GM12878 (cell line): ENCODE measurements around the gene LYL1. TPM values are rescaled to one million over a fixed set of nuclear protein-coding genes. Genes with fewer than 3 reads are reported as not detected.

ENCODE experiments used
- ATAC-seq: fragments of 200-7000 bp; cut with Tn5 transposase; 3 replicates; pipeline ENCODE4 v1.9.1; 2020; ENCODE audit warnings: mild to moderate bottlenecking, moderate library complexity
- BruUV-seq: library from RNA; stranded (reverse); fragments of 400-500 nt; replicated peaks from 2 replicates; lab custom pipeline; 2021; lab: Mats Ljungman, UMichigan
- CTCF ChIA-PET: fragments of 300-600 bp; sonication (Branson Sonifier 250); formaldehyde crosslinking; extraction: SDS; loops from one replicate; lab custom pipeline; 2021; ENCODE audit warnings: inconsistent platforms; lab: Yijun Ruan, JAX
- POLR2A ChIA-PET: fragments of 350-600 bp; formaldehyde crosslinking; extraction: SDS; loops from one replicate; lab custom pipeline; 2021; ENCODE audit warnings: inconsistent platforms; lab: Charles Lee
- RAD21 ChIA-PET: fragments of 300-600 bp; sonication (Branson Sonifier 250); formaldehyde crosslinking; loops from one replicate; lab custom pipeline; 2023; ENCODE audit warnings: antibody characterized with exemption; ENCODE audit not compliant: unreplicated experiment; lab: Charles Lee
- SMC1A ChIA-PET: fragments of 300-600 bp; sonication (Branson Sonifier 250); formaldehyde crosslinking; loops from one replicate; lab custom pipeline; 2023; ENCODE audit not compliant: unreplicated experiment, uncharacterized antibody; lab: Charles Lee
- DNase-seq: peaks from one replicate; pipeline ENCODE4 v3.0.0-alpha.2; 2011; ENCODE audit warnings: low read depth, low spot score
- FAIRE-seq: peaks from 3 replicates; lab custom pipeline; 2011; peaks lifted over from hg19 to GRCh38; lab: Jason Lieb, UNC
- H2AFZ ChIP-seq: 2 replicates; pipeline ENCODE4 v1.6.0; 2011; ENCODE audit warnings: low read depth, low read length, control low read depth; ENCODE audit not compliant: control insufficient read depth
- H3K27ac ChIP-seq: 2 replicates; pipeline ENCODE4 v1.5.1; 2011; ENCODE audit warnings: control low read depth; ENCODE audit not compliant: control insufficient read depth, insufficient read depth
- H3K27me3 ChIP-seq, 2 experiments: replicated peaks in 1 of 2; 2 replicates each; pipeline versions ENCODE4 v1.6.0 to v1.6.1; 2011; ENCODE audit warnings: low read length in 1 of 2; ENCODE audit not compliant: control insufficient read depth in 2 of 2, insufficient read depth in 2 of 2
- H3K36me3 ChIP-seq, 2 experiments: 2 replicates each; pipeline ENCODE4 v1.5.1; 2011; ENCODE audit warnings: low read length in 1 of 2; ENCODE audit not compliant: control insufficient read depth in 2 of 2, insufficient read depth in 2 of 2
- H3K4me1 ChIP-seq: 2 replicates; pipeline ENCODE4 v1.6.1; 2011; ENCODE audit warnings: mild to moderate bottlenecking, low read length, moderate library complexity, mixed read lengths; ENCODE audit not compliant: control insufficient read depth, insufficient read depth
- H3K4me2 ChIP-seq: 2 replicates; pipeline ENCODE4 v1.6.0; 2011; ENCODE audit warnings: control low read depth; ENCODE audit not compliant: control insufficient read depth, insufficient read depth
- H3K4me3 ChIP-seq: fragments of 200-600 bp; sonication (generic); 2 replicates; pipeline ENCODE4 v1.5.1; 2016
- H3K79me2 ChIP-seq: 2 replicates; pipeline ENCODE4 v1.6.0; 2011; ENCODE audit warnings: low read length; ENCODE audit not compliant: control insufficient read depth, insufficient read depth
- H3K9ac ChIP-seq: 2 replicates; pipeline ENCODE4 v1.8.0; 2011; ENCODE audit warnings: low read length, control low read depth, mixed read lengths; ENCODE audit not compliant: control insufficient read depth, insufficient read depth
- H3K9me3 ChIP-seq: replicated peaks from 3 replicates; pipeline ENCODE4 v1.5.1; 2011; ENCODE audit warnings: mild to moderate bottlenecking, low read length; ENCODE audit not compliant: control insufficient read depth, insufficient read depth
- H4K20me1 ChIP-seq: 2 replicates; pipeline ENCODE4 v1.6.0; 2011; ENCODE audit not compliant: control insufficient read depth, insufficient read depth
- BACH1 ChIP-seq: fragments of 450-650 bp; IDR thresholded peaks from 2 replicates; pipeline ENCODE4 v1.6.1; 2017; ENCODE audit warnings: mild to moderate bottlenecking, borderline replicate concordance
- BHLHE40 ChIP-seq, 2 experiments: fragments of 450-650 bp in 1 of 2; IDR thresholded peaks; 2 replicates each; pipeline ENCODE4 v1.6.1; 2011 to 2017; ENCODE audit warnings: low read depth in 2 of 2, borderline replicate concordance in 1 of 2, improper control_type of control experiment in 1 of 2, low read length in 1 of 2, mild to moderate bottlenecking in 1 of 2
- CUX1 ChIP-seq: IDR thresholded peaks from 2 replicates; pipeline ENCODE4 v1.6.1; 2012; ENCODE audit warnings: improper control_type of control experiment, low read depth, low read length; ENCODE audit not compliant: insufficient replicate concordance
- FOS ChIP-seq: IDR thresholded peaks from 3 replicates; pipeline ENCODE4 v1.6.1; 2011; ENCODE audit warnings: borderline replicate concordance; ENCODE audit not compliant: insufficient read length; ENCODE audit errors: extremely low read depth
- JUND ChIP-seq: IDR thresholded peaks from 2 replicates; pipeline ENCODE4 v1.6.1; 2012; ENCODE audit warnings: low read depth, mild to moderate bottlenecking, low read length, improper control_type of control experiment, moderate library complexity
- LARP7 ChIP-seq: fragments of 450-650 bp; IDR thresholded peaks from 2 replicates; pipeline ENCODE4 v1.6.1; 2017; ENCODE audit warnings: mild to moderate bottlenecking
- MXI1 ChIP-seq: fragments of 150-350 bp; IDR thresholded peaks from 2 replicates; pipeline ENCODE4 v1.6.1; 2011; ENCODE audit warnings: low read depth, mild to moderate bottlenecking, inconsistent platforms, low read length, improper control_type of control experiment
- NR2C2 ChIP-seq: IDR thresholded peaks from 2 replicates; pipeline ENCODE4 v1.6.1; 2011; ENCODE audit warnings: borderline replicate concordance, low read depth; ENCODE audit not compliant: control insufficient read depth, insufficient read length
- POLR2AphosphoS5 ChIP-seq: IDR thresholded peaks from 2 replicates; pipeline ENCODE4 v1.6.1; 2011; ENCODE audit warnings: mild to moderate bottlenecking, low read length, inconsistent platforms
- RAD51 ChIP-seq: fragments of 450-650 bp; IDR thresholded peaks from 2 replicates; pipeline ENCODE4 v1.6.1; 2016; ENCODE audit warnings: moderate library complexity, mild to moderate bottlenecking, inconsistent platforms
- SKIL ChIP-seq: fragments of 450-650 bp; IDR thresholded peaks from 2 replicates; pipeline ENCODE4 v1.6.1; 2017; ENCODE audit warnings: mild to moderate bottlenecking, low read depth, inconsistent platforms; ENCODE audit not compliant: poor library complexity, severe bottlenecking
- ZZZ3 ChIP-seq: IDR thresholded peaks from 2 replicates; pipeline ENCODE4 v1.6.1; 2011; ENCODE audit warnings: low read depth; ENCODE audit not compliant: control insufficient read depth, insufficient read length
- WGBS: methylation state at CpG from one replicate; pipeline ENCODE4 v1.1.6; 2016; ENCODE audit warnings: low lambda C conversion rate; ENCODE audit not compliant: insufficient replicate concordance, insufficient coverage; ENCODE audit errors: missing lambda C conversion rate; 5-methylcytosine and 5-hydroxymethylcytosine counted together
- in situ Hi-C: fragments of 300-500 bp; cut with MboI; formaldehyde crosslinking; loops from 9 replicates; pipeline ENCODE4 v1.14.3; 2018; ENCODE audit warnings: mixed read lengths
- intact Hi-C: fragments of 100-400 bp; cut with micrococcal nuclease; formaldehyde crosslinking; loops from one replicate; pipeline ENCODE4 v1.14.2; 2022; ENCODE audit not compliant: unreplicated experiment
- polyA plus RNA-seq, 11 experiments: library from polyadenylated mRNA; depleted of rRNA in 4 of 11; unstranded in 6 of 11; stranded (reverse) in 5 of 11; fragments of >200 nt; fragmentation: Nextera tagmentation in 4 of 11; fragmentation: Illumina TruSeq in 1 of 11; extraction: Ambion mirVana in 4 of 11; extraction: Trizol in 1 of 11; gene quantifications; 1 replicate in 1 of 11; 2 replicates in 10 of 11; pipeline versions ENCODE4 v1.2.1 to v1.2.3, GENCODE V29; 2011 to 2016; ENCODE audit warnings: inconsistent platforms in 2 of 11, missing spikeins in 2 of 11, low read depth in 1 of 11
- total RNA-seq, 4 experiments: library from RNA; depleted of rRNA in 3 of 4; stranded (reverse); fragments of >200 nt in 3 of 4; fragmentation: Illumina TruSeq in 1 of 4; extraction: Trizol in 1 of 4; gene quantifications; 2 replicates each; pipeline versions ENCODE4 v1.2.1 to v1.2.3, GENCODE V29; 2013 to 2021
- TF ChIP-seq, protein P1 (sequence below): fragments of 450-650 bp; formaldehyde crosslinking; IDR thresholded peaks from 2 replicates; pipeline ENCODE4 v1.4.0; 2020; ENCODE audit warnings: mild to moderate bottlenecking, moderate library complexity

LYL1 gene
- total and polyA plus RNA-seq, 10 of the 15 experiments (the other 5 are each of a cell fraction or from before 2014, with no cell fraction given) = 0.10 to 34.8 (median 4.4) TPM

GRCh38 chr19:13085666-13086065, 17.0 kb downstream of the LYL1 start:
- H3K9ac ChIP-seq = no peak overlapping the region
- BruUV-seq = no TSS peak
- DNase-seq = no peak
- no peaks in the 10 kb centered on the region for H3K79me2 ChIP-seq
- RAD21 ChIA-PET = no interaction called here
- WGBS = 10% methylated on average over 7 of the region's 7 CpGs
- no peak overlapping the region for H2AFZ ChIP-seq
- H3K27me3 ChIP-seq = no peaks in the 10 kb centered on the region; a peak in 2 of 4 replicates
- no peak overlapping the region for H3K27ac ChIP-seq
- no peaks in the 10 kb centered on the region for H3K9me3 ChIP-seq
- ATAC-seq = no peak
- SMC1A ChIA-PET = interaction anchor here (1.1 to 1.4 kb wide), 2 partner anchors 24 to 109 kb away, joined by 3 to 5 read pairs; no protein-coding TSS in a partner anchor
- intact Hi-C loops = no loop called here
- H3K4me3 ChIP-seq = no peak overlapping the region
- H3K36me3 ChIP-seq = no peaks in the 10 kb centered on the region
- FAIRE-seq = no peak
- TF ChIP-seq FOS = no peak
- no peak for TF ChIP-seq BACH1
- TF ChIP-seq BHLHE40 (IDR thresholded peaks at IDR 0.05; ENCODE audit: borderline replicate concordance in 1 of 2, low read depth in 2 of 2, low read length in 1 of 2) = no peak
- TF ChIP-seq NR2C2 = no peak
- TF ChIP-seq LARP7 = no peak
- TF ChIP-seq POLR2AphosphoS5 = no peak
- no peak for TF ChIP-seq SKIL
- TF ChIP-seq, protein P1, sequence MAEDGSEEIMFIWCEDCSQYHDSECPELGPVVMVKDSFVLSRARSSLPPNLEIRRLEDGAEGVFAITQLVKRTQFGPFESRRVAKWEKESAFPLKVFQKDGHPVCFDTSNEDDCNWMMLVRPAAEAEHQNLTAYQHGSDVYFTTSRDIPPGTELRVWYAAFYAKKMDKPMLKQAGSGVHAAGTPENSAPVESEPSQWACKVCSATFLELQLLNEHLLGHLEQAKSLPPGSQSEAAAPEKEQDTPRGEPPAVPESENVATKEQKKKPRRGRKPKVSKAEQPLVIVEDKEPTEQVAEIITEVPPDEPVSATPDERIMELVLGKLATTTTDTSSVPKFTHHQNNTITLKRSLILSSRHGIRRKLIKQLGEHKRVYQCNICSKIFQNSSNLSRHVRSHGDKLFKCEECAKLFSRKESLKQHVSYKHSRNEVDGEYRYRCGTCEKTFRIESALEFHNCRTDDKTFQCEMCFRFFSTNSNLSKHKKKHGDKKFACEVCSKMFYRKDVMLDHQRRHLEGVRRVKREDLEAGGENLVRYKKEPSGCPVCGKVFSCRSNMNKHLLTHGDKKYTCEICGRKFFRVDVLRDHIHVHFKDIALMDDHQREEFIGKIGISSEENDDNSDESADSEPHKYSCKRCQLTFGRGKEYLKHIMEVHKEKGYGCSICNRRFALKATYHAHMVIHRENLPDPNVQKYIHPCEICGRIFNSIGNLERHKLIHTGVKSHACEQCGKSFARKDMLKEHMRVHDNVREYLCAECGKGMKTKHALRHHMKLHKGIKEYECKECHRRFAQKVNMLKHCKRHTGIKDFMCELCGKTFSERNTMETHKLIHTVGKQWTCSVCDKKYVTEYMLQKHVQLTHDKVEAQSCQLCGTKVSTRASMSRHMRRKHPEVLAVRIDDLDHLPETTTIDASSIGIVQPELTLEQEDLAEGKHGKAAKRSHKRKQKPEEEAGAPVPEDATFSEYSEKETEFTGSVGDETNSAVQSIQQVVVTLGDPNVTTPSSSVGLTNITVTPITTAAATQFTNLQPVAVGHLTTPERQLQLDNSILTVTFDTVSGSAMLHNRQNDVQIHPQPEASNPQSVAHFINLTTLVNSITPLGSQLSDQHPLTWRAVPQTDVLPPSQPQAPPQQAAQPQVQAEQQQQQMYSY = no peak
- no peak for TF ChIP-seq CUX1
- TF ChIP-seq ZZZ3 = no peak
- TF ChIP-seq RAD51 = no peak
- TF ChIP-seq MXI1 = no peak
- TF ChIP-seq JUND = no peak
- TF ChIP-seq, all 136 proteins: peak for 0
- ChIA-PET POLR2A (no interaction called here), CTCF (interaction anchor here (0.7 to 3.1 kb wide), 3 partner anchors 26 to 120 kb away, joined by 4 to 19 read pairs (median 9); no protein-coding TSS in a partner anchor)
- H4K20me1 ChIP-seq = no peaks in the 10 kb centered on the region
- in situ Hi-C loops = no loop called here
- no peaks in the 10 kb centered on the region for H3K4me1 ChIP-seq
- H3K4me2 ChIP-seq = no peak overlapping the region
